Measurements from ENCODE around the gene SLC24A3. TPM values are rescaled to one million over a fixed set of nuclear protein-coding genes. Genes with fewer than 3 reads are reported as not detected.

SLC24A3 gene
- total RNA-seq, 1 experiment from 2014 or later: not detected

- no peak for DNase-seq (ENCODE audit: low read depth in 1 of 2, low spot score in 2 of 2)
- Histone ChIP-seq H3K27me3 (replicated peaks) (0 out of 2 replicates have a peak, but pooled peaks cover 3% of the 10 kb centered on the region), H3K9me3 (replicated peaks) (no peaks in the 10 kb centered on the region), H3K36me3 (no peaks in the 10 kb centered on the region), H3K4me3 (no peak overlapping the region), H3K4me1 (replicated peaks) (no peaks in the 10 kb centered on the region), H3K27ac (no peak overlapping the region)
These were observed 511.5 kb downstream of the SLC24A3 start for GRCh38 chr20:19723813-19724430.

DNA sequence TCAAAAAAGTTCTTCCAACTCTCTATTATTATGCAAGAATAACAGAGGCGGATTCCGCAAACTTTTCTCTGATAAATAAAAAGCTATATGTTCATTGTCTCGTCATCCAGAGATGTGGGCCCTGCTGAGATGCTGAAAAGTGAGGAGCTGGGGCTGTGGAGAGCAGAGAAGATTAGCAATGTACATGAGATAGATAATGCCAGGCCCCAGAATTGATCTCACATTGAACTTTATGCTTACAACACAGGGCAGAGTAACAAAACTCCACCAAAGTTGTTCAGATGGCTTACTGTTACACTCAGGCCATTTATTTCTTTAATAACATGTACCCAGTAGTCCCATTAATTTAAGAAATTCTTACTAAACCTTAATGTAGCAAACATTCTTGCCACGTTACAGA lies 512.9 kb downstream of the SLC24A3 start:
- Histone ChIP-seq H3K9me3 (replicated peaks) (no peaks in the 10 kb centered on the region), H3K36me3 (no peaks in the 10 kb centered on the region), H3K27me3 (replicated peaks) (0 out of 2 replicates have a peak, but pooled peaks cover 3% of the 10 kb centered on the region), H3K27ac (no peak overlapping the region), H3K4me3 (no peak overlapping the region), H3K4me1 (replicated peaks) (no peaks in the 10 kb centered on the region)
- DNase-seq (ENCODE audit: low read depth in 1 of 2, low spot score in 2 of 2): no peak

DNA sequence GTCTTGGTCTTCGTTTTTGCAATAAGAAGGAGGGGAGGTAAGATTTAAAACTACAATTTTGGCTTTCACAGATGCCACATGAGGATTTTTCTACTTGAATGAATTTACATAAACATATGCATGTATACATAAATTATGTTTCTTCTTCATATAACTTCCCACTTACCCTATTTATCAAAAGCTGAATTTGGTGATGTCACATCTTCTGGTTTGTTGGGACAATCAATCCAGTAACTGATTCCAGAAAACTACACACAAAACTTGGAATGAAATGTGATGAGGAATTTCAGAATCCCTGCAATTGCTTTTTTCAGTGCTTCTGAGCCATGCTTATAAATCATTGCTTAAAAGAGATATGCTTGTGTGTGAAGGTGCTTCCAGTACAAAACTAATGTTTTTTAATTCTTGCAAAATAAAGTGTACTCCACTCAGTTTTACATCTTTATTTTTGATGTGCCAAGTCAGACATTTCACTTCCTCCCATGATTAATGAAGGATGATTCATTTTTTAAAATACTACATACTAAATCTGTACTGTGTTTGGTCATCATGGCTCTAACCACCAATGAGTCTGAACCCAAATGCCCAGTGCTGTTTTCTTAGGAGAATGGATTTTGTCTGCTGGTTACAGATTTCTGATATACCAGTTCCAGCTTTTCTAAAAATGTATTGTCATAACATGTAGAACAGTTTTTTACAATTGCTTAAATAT lies 513.5 kb downstream of the SLC24A3 start:
- DNase-seq (ENCODE audit: low read depth in 1 of 2, low spot score in 2 of 2): no peak
- H3K36me3 ChIP-seq: no peaks in the 10 kb centered on the region
- H3K4me3 ChIP-seq: no peak overlapping the region
- no peak overlapping the region for H3K27ac ChIP-seq
- H3K4me1 ChIP-seq (replicated peaks): no peaks in the 10 kb centered on the region
- 0 out of 2 replicates have a peak, but pooled peaks cover 3% of the 10 kb centered on the region for H3K27me3 ChIP-seq (replicated peaks)
- H3K9me3 ChIP-seq (replicated peaks): no peaks in the 10 kb centered on the region

DNA sequence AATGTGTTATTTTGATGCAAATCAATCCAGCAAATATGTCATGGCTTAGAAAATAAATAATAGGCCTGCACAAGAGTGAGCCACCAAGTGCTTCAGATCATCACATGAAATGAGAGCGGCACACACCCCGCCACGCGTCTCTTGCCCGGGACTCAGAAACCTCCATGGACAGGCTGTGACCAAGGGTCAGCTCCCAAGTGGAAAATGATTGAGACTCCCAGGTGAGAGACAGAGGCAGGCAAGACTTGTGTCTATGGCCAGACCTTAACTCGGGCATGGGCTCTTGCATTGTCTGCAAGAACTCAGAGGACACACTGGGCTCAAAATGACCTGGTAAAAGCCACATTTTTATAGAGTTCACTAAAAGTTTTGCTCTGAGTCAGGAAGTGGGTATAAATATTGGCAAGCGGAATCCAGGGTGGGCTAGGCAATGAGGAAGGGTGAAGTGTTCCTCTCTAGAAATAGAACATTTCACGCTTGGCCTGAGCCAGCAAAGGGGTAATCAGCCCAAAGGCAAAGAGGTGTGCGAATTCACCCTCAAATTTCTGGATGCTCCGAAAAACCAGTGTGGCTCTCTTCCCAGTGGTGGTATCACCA lies 514.9 kb downstream of the SLC24A3 start:
- 0 out of 2 replicates have a peak, but pooled peaks cover 3% of the 10 kb centered on the region for H3K27me3 ChIP-seq (replicated peaks)
- no peak overlapping the region for H3K4me3 ChIP-seq
- no peaks in the 10 kb centered on the region for H3K36me3 ChIP-seq
- no peak overlapping the region for H3K27ac ChIP-seq
- no peaks in the 10 kb centered on the region for H3K9me3 ChIP-seq (replicated peaks)
- no peaks in the 10 kb centered on the region for H3K4me1 ChIP-seq (replicated peaks)
- DNase-seq (ENCODE audit: low read depth in 1 of 2, low spot score in 2 of 2): no peak

- no peaks in the 10 kb centered on the region for H3K36me3 ChIP-seq
- H3K4me1 ChIP-seq (replicated peaks): no peaks in the 10 kb centered on the region; the same call in 1 of the 2 replicates
- no peak overlapping the region for H3K4me3 ChIP-seq
- H3K27ac ChIP-seq: no peak overlapping the region
- H3K27me3 ChIP-seq (replicated peaks): no peaks in the 10 kb centered on the region
- DNase-seq (ENCODE audit: low read depth in 1 of 2, low spot score in 2 of 2): no peak
- H3K9me3 ChIP-seq (replicated peaks): no peaks in the 10 kb centered on the region
These were observed 517.2 kb downstream of the SLC24A3 start for GRCh38 chr20:19729672-19730071.

- H3K4me3 ChIP-seq: no peak overlapping the region
- peaks cover 10% of the 10 kb centered on the region for H3K4me1 ChIP-seq (replicated peaks)
- no peaks in the 10 kb centered on the region for H3K9me3 ChIP-seq (replicated peaks)
- no peaks in the 10 kb centered on the region for H3K36me3 ChIP-seq
- no peak for DNase-seq (ENCODE audit: low read depth in 1 of 2, low spot score in 2 of 2)
- no peaks in the 10 kb centered on the region for H3K27me3 ChIP-seq (replicated peaks)
- no peak overlapping the region for H3K27ac ChIP-seq
These were observed 518.3 kb downstream of the SLC24A3 start for GRCh38 chr20:19730706-19731105.

- no peaks in the 10 kb centered on the region for H3K27me3 ChIP-seq (replicated peaks)
- peak in 1 of 2 experiments; percentile 25 for DNase-seq (ENCODE audit: low read depth in 1 of 2, low spot score in 2 of 2)
- peaks cover 20% of the 10 kb centered on the region for H3K4me1 ChIP-seq (replicated peaks)
- peak overlapping the region; percentile 54 for H3K27ac ChIP-seq
- no peaks in the 10 kb centered on the region for H3K9me3 ChIP-seq (replicated peaks)
- no peaks in the 10 kb centered on the region for H3K36me3 ChIP-seq
- H3K4me3 ChIP-seq: no peak overlapping the region
These were observed 522.4 kb downstream of the SLC24A3 start for GRCh38 chr20:19734811-19735210.

DNA sequence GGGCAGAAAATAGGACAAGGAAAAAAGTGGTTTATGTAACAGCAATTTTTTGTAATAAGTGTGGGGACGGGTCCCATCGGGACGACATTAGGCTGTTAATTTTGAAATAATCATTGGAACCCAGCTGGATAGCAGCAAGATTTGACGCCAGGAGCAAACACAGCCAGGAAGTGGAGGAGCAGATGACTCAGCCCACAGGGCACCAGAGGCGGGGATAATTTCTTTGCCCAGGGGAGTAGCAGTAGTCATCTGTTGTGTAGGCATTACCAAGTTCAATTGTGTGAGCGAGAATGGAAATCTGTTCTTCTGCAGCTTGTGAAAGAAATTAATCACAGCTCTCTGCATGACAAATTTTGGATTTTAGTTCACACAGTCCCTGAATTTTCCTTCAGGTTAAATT lies 523.0 kb downstream of the SLC24A3 start:
- DNase-seq (ENCODE audit: low read depth in 1 of 2, low spot score in 2 of 2): peak; percentile 71 to 84
- Histone ChIP-seq H3K4me1 (replicated peaks) (peaks cover 20% of the 10 kb centered on the region), H3K27me3 (replicated peaks) (no peaks in the 10 kb centered on the region), H3K36me3 (no peaks in the 10 kb centered on the region), H3K27ac (peak overlapping the region; percentile 54), H3K9me3 (replicated peaks) (no peaks in the 10 kb centered on the region), H3K4me3 (no peak overlapping the region)

DNA sequence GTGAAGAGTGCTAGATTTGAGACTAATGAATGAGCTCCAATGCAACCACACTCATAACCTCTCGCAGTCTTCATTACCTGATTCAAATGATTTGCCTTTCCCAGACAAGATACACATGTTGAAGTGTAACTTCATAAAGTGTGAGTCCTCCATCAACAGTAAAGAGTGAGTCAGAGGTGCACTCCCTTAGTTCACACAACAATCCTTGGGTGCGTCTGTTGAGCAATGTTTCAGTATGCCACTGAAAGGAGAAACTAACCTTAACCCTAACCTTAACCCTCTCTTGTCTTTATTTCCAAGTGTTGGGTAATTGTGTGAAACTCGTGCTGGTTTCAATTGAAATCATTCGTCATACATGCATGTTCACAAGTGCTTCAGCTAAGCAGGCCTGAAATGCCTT lies 524.6 kb downstream of the SLC24A3 start:
- no peak for DNase-seq (ENCODE audit: low read depth in 1 of 2, low spot score in 2 of 2)
- no peak overlapping the region for H3K27ac ChIP-seq

GRCh38 chr20:19738951-19739350 lies 526.5 kb downstream of the SLC24A3 start:
- H3K4me1 ChIP-seq (replicated peaks): peaks cover 20% of the 10 kb centered on the region
- no peak overlapping the region for H3K27ac ChIP-seq
- no peak for DNase-seq (ENCODE audit: low read depth in 1 of 2, low spot score in 2 of 2)
- no peaks in the 10 kb centered on the region for H3K36me3 ChIP-seq
- no peak overlapping the region for H3K4me3 ChIP-seq
- H3K9me3 ChIP-seq (replicated peaks): no peaks in the 10 kb centered on the region
- no peaks in the 10 kb centered on the region for H3K27me3 ChIP-seq (replicated peaks)

More for the DNA sequence above, 524.6 kb downstream of the SLC24A3 start:
- no peak overlapping the region for H3K4me3 ChIP-seq
- no peaks in the 10 kb centered on the region for H3K9me3 ChIP-seq (replicated peaks)
- H3K4me1 ChIP-seq (replicated peaks): peaks cover 20% of the 10 kb centered on the region
- no peaks in the 10 kb centered on the region for H3K27me3 ChIP-seq (replicated peaks)
- H3K36me3 ChIP-seq: no peaks in the 10 kb centered on the region

DNA sequence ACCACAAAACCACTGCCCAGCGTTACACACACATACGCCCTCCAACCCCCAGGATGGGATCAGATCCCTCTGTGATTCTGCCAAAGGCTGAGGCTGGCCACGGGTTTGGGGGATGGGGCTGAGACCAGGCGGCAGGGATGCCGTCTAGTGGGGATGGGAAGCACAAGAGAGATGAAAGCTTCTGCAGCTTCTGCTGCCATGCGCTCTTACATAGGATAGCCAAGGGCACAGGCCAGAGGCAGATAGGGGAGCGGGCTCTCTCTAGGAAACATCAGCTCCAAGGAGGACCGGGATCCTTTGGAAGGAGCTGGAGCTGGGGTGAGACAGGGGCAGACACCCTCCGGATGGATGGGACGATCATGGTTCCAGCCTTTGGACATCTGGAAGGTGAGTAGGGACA lies 526.9 kb downstream of the SLC24A3 start:
- no peaks in the 10 kb centered on the region for H3K27me3 ChIP-seq (replicated peaks)
- no peaks in the 10 kb centered on the region for H3K36me3 ChIP-seq
- no peak overlapping the region for H3K4me3 ChIP-seq
- peaks cover 20% of the 10 kb centered on the region for H3K4me1 ChIP-seq (replicated peaks)
- H3K9me3 ChIP-seq (replicated peaks): no peaks in the 10 kb centered on the region
- DNase-seq (ENCODE audit: low read depth in 1 of 2, low spot score in 2 of 2): no peak
- H3K27ac ChIP-seq: no peak overlapping the region

GRCh38 chr20:19740512-19740911 lies 528.1 kb downstream of the SLC24A3 start:
- H3K27me3 ChIP-seq (replicated peaks): no peaks in the 10 kb centered on the region
- H3K4me1 ChIP-seq (replicated peaks): peaks cover 12% of the 10 kb centered on the region
- DNase-seq (ENCODE audit: low read depth in 1 of 2, low spot score in 2 of 2): no peak
- no peaks in the 10 kb centered on the region for H3K9me3 ChIP-seq (replicated peaks)
- H3K36me3 ChIP-seq: no peaks in the 10 kb centered on the region
- no peak overlapping the region for H3K4me3 ChIP-seq
- no peak overlapping the region for H3K27ac ChIP-seq

- no peaks in the 10 kb centered on the region for H3K36me3 ChIP-seq
- H3K9me3 ChIP-seq (replicated peaks): no peaks in the 10 kb centered on the region
- no peaks in the 10 kb centered on the region for H3K27me3 ChIP-seq (replicated peaks)
- no peak overlapping the region for H3K4me3 ChIP-seq
- DNase-seq (ENCODE audit: low read depth in 1 of 2, low spot score in 2 of 2): no peak
- H3K27ac ChIP-seq: no peak overlapping the region
- H3K4me1 ChIP-seq (replicated peaks): peaks cover 6% of the 10 kb centered on the region
These were observed 529.5 kb downstream of the SLC24A3 start for GRCh38 chr20:19741924-19742323.

DNA sequence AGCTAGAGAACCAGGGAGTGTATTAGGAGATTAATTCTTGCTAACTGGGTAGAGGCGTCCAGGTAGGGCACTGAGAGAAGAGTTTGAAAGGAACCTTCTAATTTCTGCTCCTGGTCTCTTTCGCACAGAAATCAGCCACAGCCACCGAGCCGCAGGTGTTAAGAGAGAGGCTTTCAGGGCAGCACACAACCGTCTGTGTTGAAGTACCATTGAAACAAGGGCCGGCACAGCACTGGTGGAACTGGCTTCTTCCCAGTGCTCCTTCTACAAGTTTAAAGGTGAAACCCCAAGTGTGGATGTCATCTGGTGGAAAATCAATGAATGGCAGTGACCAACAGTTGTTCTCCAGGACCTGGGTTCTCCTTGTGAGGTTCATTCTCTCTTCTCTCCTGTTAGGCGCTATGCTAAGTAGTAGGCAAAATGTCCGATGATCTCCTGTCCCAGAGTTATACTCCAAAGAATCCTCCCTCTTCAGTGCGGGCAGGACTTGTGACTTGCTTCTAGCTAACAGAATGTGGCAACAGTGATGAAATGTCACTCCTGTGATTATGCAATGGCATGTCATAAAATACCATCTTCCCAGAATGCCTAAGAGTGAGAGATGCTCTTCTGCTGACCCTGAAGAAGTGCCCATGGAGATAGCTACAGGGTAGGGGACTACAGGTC lies 530.7 kb downstream of the SLC24A3 start:
- H3K9me3 ChIP-seq (replicated peaks): no peaks in the 10 kb centered on the region
- no peak overlapping the region for H3K27ac ChIP-seq
- H3K4me1 ChIP-seq (replicated peaks): no peaks in the 10 kb centered on the region
- no peaks in the 10 kb centered on the region for H3K27me3 ChIP-seq (replicated peaks)
- H3K4me3 ChIP-seq: no peak overlapping the region
- H3K36me3 ChIP-seq: no peaks in the 10 kb centered on the region
- no peak for DNase-seq (ENCODE audit: low read depth in 1 of 2, low spot score in 2 of 2)

Data from SJSA1 (cell line).